GM18870 (cell line): ENCODE results near the gene ODAPH.
A peak's percentile ranks its signal among the peaks of the same experiment; 100 is the strongest.
"Not testable (repeated sequence)": the region's sequence is repeated elsewhere in the genome, so short reads cannot be mapped to it uniquely, and the experiment has no call there.

ENCODE experiments used
- ATAC-seq: cut with Tn5 transposase; IDR thresholded peaks from one replicate; pipeline ENCODE4 v1.9.1; 2021; ENCODE audit warnings: moderate library complexity; ENCODE audit not compliant: unreplicated experiment

The ODAPH gene, protein sequence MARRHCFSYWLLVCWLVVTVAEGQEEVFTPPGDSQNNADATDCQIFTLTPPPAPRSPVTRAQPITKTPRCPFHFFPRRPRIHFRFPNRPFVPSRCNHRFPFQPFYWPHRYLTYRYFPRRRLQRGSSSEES

DNA sequence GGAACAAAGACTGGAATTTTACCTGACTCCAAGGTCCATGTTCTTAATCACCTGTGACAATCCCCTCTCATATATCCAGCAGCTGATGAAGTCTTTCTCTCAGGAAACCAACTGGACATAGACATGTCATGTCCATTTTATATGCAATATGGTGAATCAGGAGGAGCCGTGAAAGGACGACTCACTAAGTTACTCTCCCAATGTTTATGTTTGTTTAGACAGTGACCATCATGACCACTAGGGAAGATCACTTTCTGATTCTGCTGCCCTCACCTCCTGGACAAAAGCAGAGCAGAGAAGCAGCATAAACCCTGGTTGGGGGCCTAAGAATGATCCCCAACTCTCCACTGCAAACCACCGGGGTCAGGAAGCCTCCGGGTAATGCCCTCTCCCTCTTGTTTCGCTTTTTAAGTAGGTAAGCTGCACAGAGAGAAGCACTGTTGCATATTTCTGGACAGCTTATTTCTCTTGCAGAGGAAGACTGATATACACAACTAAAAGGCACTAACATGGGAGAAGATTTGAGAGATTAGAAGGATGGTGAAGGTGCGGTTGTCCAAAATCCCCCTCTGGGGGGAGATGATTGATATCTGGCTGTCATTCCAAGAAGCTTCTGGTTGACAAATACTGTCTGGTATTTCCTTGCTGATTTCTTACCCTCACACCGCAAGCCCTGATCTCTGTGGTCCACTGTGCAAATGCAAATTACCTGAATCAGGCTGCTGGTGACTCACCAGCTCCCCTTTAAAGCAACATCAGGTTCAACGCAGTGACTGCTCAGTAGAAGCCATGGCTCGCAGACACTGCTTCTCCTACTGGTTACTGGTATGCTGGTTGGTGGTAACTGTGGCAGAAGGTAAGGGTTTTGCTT is at the start of gene ODAPH:
TSS of gene ODAPH (plus strand) at position 773 of the 871 bp plus-strand sequence. CDS start at position 790, 17 bp downstream.
- ATAC-seq, result peak; percentile 93

- ATAC-seq, result not testable (repeated sequence)
Observed at GRCh38 chr4:75509592-75509991, 46.3 kb upstream of the ODAPH start.

DNA sequence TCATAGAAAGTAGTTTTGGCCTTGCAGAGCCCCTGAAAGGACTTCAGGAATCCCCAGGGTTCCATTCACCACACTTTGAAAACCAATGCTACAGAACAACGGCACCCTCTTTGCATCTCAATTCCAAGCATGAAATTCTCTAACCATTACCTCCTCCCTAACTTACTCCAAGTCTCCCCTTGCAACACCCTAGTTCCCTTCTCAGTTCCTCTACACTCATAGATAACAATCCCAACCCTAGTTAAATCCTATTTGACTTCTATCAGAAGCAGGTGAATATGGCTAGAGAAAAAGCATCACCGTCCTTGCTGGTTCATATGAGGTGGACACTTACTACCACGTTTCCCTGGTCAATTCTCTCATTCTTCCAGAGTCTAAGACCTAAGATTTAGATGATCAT is 44.0 kb upstream of the ODAPH start:
- no peak for ATAC-seq

- ATAC-seq, result no peak
Observed at GRCh38 chr4:75512386-75513211, 43.3 kb upstream of the ODAPH start.

- ATAC-seq, result no peak
Observed at GRCh38 chr4:75513526-75514130, 42.2 kb upstream of the ODAPH start.

DNA sequence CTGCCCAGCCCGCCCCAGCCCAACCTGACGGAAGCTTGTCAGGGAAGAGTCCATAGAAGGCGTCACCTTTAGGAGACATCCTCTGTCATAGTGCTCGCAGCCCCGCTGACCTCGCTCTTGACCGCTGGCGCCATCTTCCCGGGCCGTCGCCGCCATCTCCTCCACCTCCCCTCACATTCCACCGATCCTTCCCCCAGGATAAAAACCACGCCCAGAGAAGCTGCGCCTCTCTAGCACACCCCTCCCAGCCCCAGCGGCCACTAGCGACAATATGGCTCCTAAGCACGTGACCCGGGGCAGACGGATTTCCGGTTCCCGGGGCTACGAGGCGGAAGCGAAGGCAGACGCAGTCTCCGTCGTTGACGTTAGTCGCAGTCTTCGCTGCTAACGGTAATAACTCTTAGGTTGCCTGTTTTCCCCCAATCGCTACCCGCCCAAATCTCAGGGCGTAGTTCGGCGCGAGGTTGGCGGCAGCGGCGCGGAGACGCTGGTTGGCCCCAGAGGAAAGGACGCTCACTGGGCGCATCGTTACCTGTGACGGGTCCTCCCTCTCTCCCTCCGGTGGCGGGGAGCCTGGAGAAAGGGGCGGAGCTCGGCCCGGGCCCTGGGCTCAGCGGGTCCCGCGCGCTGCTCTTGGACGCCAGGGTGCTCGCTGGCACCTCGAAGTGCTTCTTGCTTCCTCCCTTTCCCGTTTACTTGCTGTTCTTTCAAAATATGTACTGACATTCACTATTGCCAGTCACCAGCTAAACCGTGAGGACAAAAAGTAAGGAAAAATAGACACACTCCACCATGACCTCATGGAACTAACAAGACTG is 41.5 kb upstream of the ODAPH start, which contains the start of the genes RCHY1 and THAP6:
TSS of gene RCHY1 (minus strand) at position 273 of the 818 bp plus-strand sequence. CDS start at position 156, 117 bp downstream.
TSS of gene THAP6 (plus strand) at position 343 of the 818 bp plus-strand sequence. CDS start 980 bp downstream, outside the sequence.
- ATAC-seq, result peak; percentile 93

GRCh38 chr4:75514949-75515612 is 40.8 kb upstream of the ODAPH start:
- ATAC-seq, result no peak

DNA sequence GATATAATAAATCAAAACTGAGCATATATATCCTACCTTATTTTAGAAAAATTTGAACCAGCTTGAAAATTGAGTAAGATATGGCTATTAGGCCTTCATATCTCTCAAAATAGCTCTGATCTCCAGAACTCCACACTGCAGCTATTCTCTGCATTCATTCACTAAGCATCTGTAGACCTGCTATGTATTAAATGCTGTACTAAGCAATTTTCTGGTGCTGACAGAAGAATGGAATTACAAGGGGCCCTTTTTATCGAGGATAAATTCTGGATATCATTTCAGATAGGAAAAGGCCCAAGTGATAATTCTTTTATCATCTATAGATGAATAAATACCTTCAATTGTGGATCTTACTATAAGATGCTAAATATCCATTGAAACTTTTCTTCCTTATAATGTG is 39.7 kb upstream of the ODAPH start:
- no peak for ATAC-seq

- not testable (repeated sequence) for ATAC-seq
Observed at GRCh38 chr4:75519452-75519851, 36.4 kb upstream of the ODAPH start.

GRCh38 chr4:75525086-75525485 is 30.8 kb upstream of the ODAPH start:
- ATAC-seq, result no peak

DNA sequence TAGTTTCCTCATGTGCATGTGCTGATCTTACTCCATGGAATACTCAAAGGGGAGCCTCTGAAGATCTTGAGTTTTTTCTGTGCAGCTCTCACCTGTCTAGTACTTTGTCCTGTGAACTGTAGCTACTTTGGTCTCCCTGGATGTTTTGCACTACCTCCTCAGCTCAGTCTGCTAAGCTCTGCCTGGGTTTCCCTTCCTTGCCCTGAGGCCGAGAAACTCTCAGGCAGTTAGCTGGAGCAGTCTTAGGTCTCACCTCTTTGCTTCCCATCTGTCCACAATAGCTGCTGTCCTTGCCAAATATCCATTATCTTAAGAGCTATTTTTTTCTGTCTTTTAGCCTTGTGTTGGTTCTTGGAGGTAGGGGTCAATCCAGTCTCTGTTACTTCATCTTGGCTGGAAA is 30.0 kb upstream of the ODAPH start:
- ATAC-seq, result no peak

- ATAC-seq, result no peak
Observed at GRCh38 chr4:75527482-75527881, 28.4 kb upstream of the ODAPH start.

- no peak for ATAC-seq
Observed at GRCh38 chr4:75530556-75531322, 25.1 kb upstream of the ODAPH start.

GRCh38 chr4:75531536-75532143 is 24.2 kb upstream of the ODAPH start:
- not testable (repeated sequence) for ATAC-seq

DNA sequence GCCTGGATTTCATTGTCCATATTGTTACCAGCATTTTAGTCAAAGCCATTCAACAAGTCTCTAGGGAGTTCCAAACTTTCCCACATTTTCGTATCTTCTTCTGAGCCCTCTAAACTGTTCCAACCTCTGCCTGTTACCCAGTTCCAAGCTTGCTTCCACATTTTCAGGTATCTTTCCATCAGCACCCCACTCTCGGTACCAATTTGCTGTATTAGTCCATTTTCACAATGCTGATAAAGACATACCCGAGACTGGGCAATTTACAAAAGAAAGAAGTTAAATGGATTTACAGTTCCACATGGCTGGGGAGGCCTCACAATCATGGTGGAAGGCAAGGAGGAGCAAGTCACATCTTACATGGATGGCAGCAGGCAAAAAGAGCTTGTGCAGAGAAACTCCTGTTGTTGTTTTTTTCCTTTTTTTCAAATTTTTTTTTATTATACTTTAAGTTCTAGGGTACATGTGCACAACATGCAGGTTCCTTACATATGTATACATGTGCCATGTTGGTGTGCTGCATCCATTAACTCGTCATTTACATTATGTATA is 22.5 kb upstream of the ODAPH start:
- ATAC-seq, result not testable (repeated sequence)

DNA sequence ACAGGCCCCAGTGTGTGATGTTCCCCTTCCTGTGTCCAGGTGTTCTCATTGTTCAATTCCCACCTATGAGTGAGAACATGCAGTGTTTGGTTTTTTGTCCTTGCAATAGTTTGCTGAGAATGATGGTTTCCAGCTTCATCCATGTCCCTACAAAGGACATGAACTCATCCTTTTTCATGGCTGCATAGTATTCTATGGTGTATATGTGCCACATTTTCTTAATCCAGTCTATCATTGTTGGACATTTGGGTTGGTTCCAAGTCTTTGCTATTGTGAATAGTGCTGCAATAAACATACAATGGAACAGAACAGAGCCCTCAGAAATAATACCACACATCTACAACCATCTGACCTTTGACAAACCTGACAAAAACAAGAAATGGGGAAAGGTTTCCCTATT is 21.9 kb upstream of the ODAPH start:
- ATAC-seq, result not testable (repeated sequence)

DNA sequence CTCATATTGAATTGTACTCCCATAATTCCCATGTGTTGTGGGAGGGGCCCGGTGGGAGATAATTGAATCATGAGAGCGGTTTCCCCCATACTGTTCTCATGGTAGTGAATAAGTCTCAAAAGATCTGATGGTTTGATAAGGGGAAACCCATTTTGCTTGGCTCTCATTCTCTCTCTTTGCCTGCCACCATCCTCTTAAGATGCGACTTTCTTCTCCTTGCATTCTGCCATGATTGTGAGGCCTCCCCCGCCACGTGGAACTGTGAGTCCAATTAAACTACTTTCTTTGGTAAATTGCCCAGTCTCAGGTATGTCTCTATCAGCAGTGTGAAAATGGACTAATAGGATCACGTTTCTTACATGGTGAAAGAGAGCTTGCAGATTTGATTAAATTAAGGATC is 18.6 kb upstream of the ODAPH start:
- ATAC-seq, result not testable (repeated sequence)

- ATAC-seq, result no peak
Observed at GRCh38 chr4:75542824-75543223, 13.0 kb upstream of the ODAPH start.
